Thyroid gland (tissue), 4 donors: ENCODE measurements around the gene DDX51. TPM values are rescaled to one million over a fixed set of nuclear protein-coding genes. Genes with fewer than 3 reads are reported as not detected.

ENCODE experiments used
- DNase-seq, 2 donors: peaks; one replicate each; pipeline ENCODE4 v3.0.0-alpha.2; 2019
- H3K27ac ChIP-seq, 3 donors: fragments of 200-600 bp; sonication (generic); 1 replicate in 2 of 3; 2 replicates in 1 of 3; pipeline ENCODE4 v1.5.1; 2016 to 2019; ENCODE audit warnings: mild to moderate bottlenecking in 1 of 3, moderate library complexity in 1 of 3
- H3K27me3 ChIP-seq: fragments of 200-600 bp; sonication (generic); one replicate; pipeline ENCODE4 v1.5.1; 2019
- H3K36me3 ChIP-seq, 2 donors: fragments of 200-600 bp; sonication (generic); one replicate each; pipeline ENCODE4 v1.5.1; 2016 to 2019
- H3K4me1 ChIP-seq, 2 donors: fragments of 200-600 bp; sonication (generic); one replicate each; pipeline ENCODE4 v1.5.1; 2017 to 2019
- H3K4me3 ChIP-seq, 3 donors: fragments of 200-600 bp; sonication (generic); replicated peaks in 1 of 3; 1 replicate in 2 of 3; 2 replicates in 1 of 3; pipeline ENCODE4 v1.5.1; 2016; ENCODE audit warnings: mild to moderate bottlenecking in 1 of 3
- H3K9me3 ChIP-seq: fragments of 200-600 bp; sonication (generic); one replicate; pipeline ENCODE4 v1.5.1; 2017
- CTCF ChIP-seq, 6 experiments: fragments of 200-600 bp in 3 of 6; fragments of 450-650 bp in 3 of 6; sonication (generic) in 3 of 6; IDR thresholded peaks; one replicate each; pipeline ENCODE4 v1.5.1; 2016 to 2019; ENCODE audit warnings: antibody characterized with exemption in 6 of 6, mild to moderate bottlenecking in 2 of 6, inconsistent platforms in 1 of 6, moderate library complexity in 1 of 6
- POLR2A ChIP-seq, 2 donors: fragments of 450-650 bp; IDR thresholded peaks; one replicate each; pipeline ENCODE4 v1.6.1; 2017; ENCODE audit warnings: antibody characterized with exemption in 2 of 2, mild to moderate bottlenecking in 2 of 2, moderate library complexity in 1 of 2
- WGBS, 2 donors: methylation state at CpG; one replicate each; pipeline ENCODE4 v1.1.5; 2017; 5-methylcytosine and 5-hydroxymethylcytosine counted together
- intact Hi-C: fragments of 100-400 bp; cut with DNase I; formaldehyde crosslinking; loops from one replicate; pipeline ENCODE4 v1.15.1; 2023
- total RNA-seq, 4 donors: library from RNA; depleted of rRNA; stranded (reverse); fragments of >200 nt; gene quantifications; one replicate each; pipeline ENCODE4 v1.2.3, GENCODE V29; 2016

DDX51 gene
- total RNA-seq, 4 donors from 2014 or later, result 11.2 to 23.1 (median 13.7) TPM

- WGBS, 2 donors, result 88 to 90% methylated on average over 23 to 35 of the region's 39 CpGs
- intact Hi-C loops, result no loop called here
- H3K36me3 ChIP-seq, result no peaks in the 10 kb centered on the region
- H3K9me3 ChIP-seq, result no peaks in the 10 kb centered on the region
- H3K4me3 ChIP-seq, result no peak overlapping the region
- TF ChIP-seq POLR2A (IDR thresholded peaks at IDR 0.05), result no peak
- no peak for TF ChIP-seq CTCF (IDR thresholded peaks at IDR 0.05)
- peaks cover 14 to 18% of the 10 kb centered on the region in 2 donors for H3K4me1 ChIP-seq
- DNase-seq, result no peak
- H3K27me3 ChIP-seq, result no peaks in the 10 kb centered on the region
- no peak overlapping the region for H3K27ac ChIP-seq
Measured at GRCh38 chr12:132186857-132187620, 42.9 kb upstream of the DDX51 start.

GRCh38 chr12:132186208-132186856, 42.2 kb upstream of the DDX51 start:
- TF ChIP-seq CTCF (IDR thresholded peaks at IDR 0.05), result no peak
- no peak for TF ChIP-seq POLR2A (IDR thresholded peaks at IDR 0.05)
- Histone ChIP-seq H3K4me1 (peaks cover 11 to 18% of the 10 kb centered on the region in 2 donors), H3K4me3 (no peak overlapping the region), H3K27ac (no peak overlapping the region), H3K36me3 (no peaks in the 10 kb centered on the region), H3K9me3 (no peaks in the 10 kb centered on the region), H3K27me3 (no peaks in the 10 kb centered on the region)
- WGBS, 2 donors, result 49 to 54% methylated on average over 23 to 24 of the region's 24 CpGs
- intact Hi-C loops, result no loop called here
- no peak for DNase-seq

GRCh38 chr12:132185705-132186104, 41.6 kb upstream of the DDX51 start:
- no peak overlapping the region for H3K27ac ChIP-seq
- TF ChIP-seq POLR2A (IDR thresholded peaks at IDR 0.05), result no peak
- TF ChIP-seq CTCF (IDR thresholded peaks at IDR 0.05), result no peak
- H3K9me3 ChIP-seq, result no peaks in the 10 kb centered on the region
- no peak overlapping the region for H3K4me3 ChIP-seq
- H3K4me1 ChIP-seq, result peaks cover 7 to 14% of the 10 kb centered on the region in 2 donors
- intact Hi-C loops, result no loop called here
- no peak for DNase-seq
- WGBS, 2 donors, result 59 to 71% methylated on average over 16 of the region's 16 CpGs
- no peaks in the 10 kb centered on the region for H3K27me3 ChIP-seq
- H3K36me3 ChIP-seq, result no peaks in the 10 kb centered on the region

- H3K9me3 ChIP-seq, result no peaks in the 10 kb centered on the region
- intact Hi-C loops, result no loop called here
- no peak for DNase-seq
- H3K27ac ChIP-seq, result no peak overlapping the region
- no peak overlapping the region for H3K4me3 ChIP-seq
- no peaks in the 10 kb centered on the region for H3K27me3 ChIP-seq
- 83 to 84% methylated on average over 10 of the region's 10 CpGs for WGBS, 2 donors
- H3K36me3 ChIP-seq, result no peaks in the 10 kb centered on the region
- H3K4me1 ChIP-seq, result no peaks in the 10 kb centered on the region
- no peak for TF ChIP-seq CTCF (IDR thresholded peaks at IDR 0.05)
- no peak for TF ChIP-seq POLR2A (IDR thresholded peaks at IDR 0.05)
Measured at GRCh38 chr12:132182711-132183365, 38.7 kb upstream of the DDX51 start.
